Endothelial cell of umbilical vein (primary cell): ENCODE data around the gene JPH3. TPM values are rescaled to one million over a fixed set of nuclear protein-coding genes. Genes with fewer than 3 reads are reported as not detected.

ENCODE experiments used
- BruUV-seq: library from RNA; stranded (reverse); fragments of 400-500 nt; replicated peaks from 2 replicates; lab custom pipeline; 2021; lab: Mats Ljungman, UMichigan
- CTCF ChIA-PET: fragments of 300-600, 350-600 bp; sonication (Branson Sonifier 250); formaldehyde crosslinking; loops from one replicate; lab custom pipeline; 2021; ENCODE audit warnings: antibody characterized with exemption, inconsistent platforms; lab: Charles Lee
- POLR2A ChIA-PET: fragments of 300-600, 350-600 bp; sonication (Branson Sonifier 250); formaldehyde crosslinking; loops from one replicate; lab custom pipeline; 2021; ENCODE audit warnings: antibody characterized with exemption, inconsistent platforms; lab: Charles Lee
- DNase-seq: peaks from one replicate; pipeline ENCODE4 v3.0.0-alpha.2; 2011; ENCODE audit warnings: low read depth, low spot score
- FAIRE-seq: peaks from 2 replicates; lab custom pipeline; 2011; peaks lifted over from hg19 to GRCh38; lab: Jason Lieb, UNC
- H2AFZ ChIP-seq: 2 replicates; pipeline ENCODE4 v1.6.0; 2012; ENCODE audit warnings: low read depth, low read length, control low read depth, inconsistent platforms
- H3K27ac ChIP-seq: 2 replicates; pipeline ENCODE4 v1.5.1; 2011; ENCODE audit warnings: low read depth, mild to moderate bottlenecking, control low read depth, low read length, moderate library complexity; ENCODE audit not compliant: insufficient read depth
- H3K27me3 ChIP-seq, 2 experiments: 2 replicates each; pipeline versions ENCODE4 v1.6.0 to v1.6.1; 2011; ENCODE audit warnings: low read length in 2 of 2, mixed read lengths in 1 of 2; ENCODE audit not compliant: control insufficient read depth in 2 of 2, insufficient read depth in 2 of 2
- H3K36me3 ChIP-seq, 2 experiments: 2 replicates in 1 of 2; 3 replicates in 1 of 2; pipeline ENCODE4 v1.5.1; 2011; ENCODE audit warnings: low read length in 2 of 2, mild to moderate bottlenecking in 1 of 2, moderate library complexity in 1 of 2; ENCODE audit not compliant: control insufficient read depth in 2 of 2, insufficient read depth in 2 of 2; ENCODE audit errors: extremely low read depth in 1 of 2
- H3K4me1 ChIP-seq: 3 replicates; pipeline ENCODE4 v1.5.1; 2011; ENCODE audit warnings: mild to moderate bottlenecking, low read length; ENCODE audit not compliant: control insufficient read depth, insufficient read depth; ENCODE audit errors: extremely low read depth
- H3K4me2 ChIP-seq: 2 replicates; pipeline ENCODE4 v1.6.1; 2011; ENCODE audit warnings: low read length, control low read depth, mixed read lengths; ENCODE audit not compliant: insufficient read depth
- H3K4me3 ChIP-seq, 3 experiments: fragments of 200-600 bp in 1 of 3; sonication (generic), shearing (Covaris generic) in 1 of 3; replicated peaks in 1 of 3; 2 replicates each; pipeline ENCODE4 v1.5.1; 2011 to 2016; ENCODE audit warnings: control low read depth in 3 of 3, low read length in 3 of 3, mild to moderate bottlenecking in 2 of 3, inconsistent platforms in 1 of 3, low read depth in 1 of 3, moderate library complexity in 1 of 3; ENCODE audit not compliant: insufficient read depth in 1 of 3
- H3K79me2 ChIP-seq: 2 replicates; pipeline ENCODE4 v1.6.0; 2012; ENCODE audit warnings: low read length, inconsistent platforms; ENCODE audit not compliant: control insufficient read depth, insufficient read depth
- H3K9ac ChIP-seq: replicated peaks from 2 replicates; pipeline ENCODE3; 2011; ENCODE audit warnings: low read length, control low read depth; ENCODE audit not compliant: insufficient read depth; ENCODE audit errors: extremely low read depth
- H3K9me1 ChIP-seq: replicated peaks from 3 replicates; pipeline ENCODE4 v1.6.0; 2011; ENCODE audit warnings: mild to moderate bottlenecking, low read length; ENCODE audit not compliant: control insufficient read depth, insufficient read depth; ENCODE audit errors: extremely low read depth
- H3K9me3 ChIP-seq: replicated peaks from 2 replicates; pipeline ENCODE4 v1.5.1; 2012; ENCODE audit warnings: low read length, inconsistent platforms; ENCODE audit not compliant: control insufficient read depth, insufficient read depth
- H4K20me1 ChIP-seq: replicated peaks from 2 replicates; pipeline ENCODE3; 2011; ENCODE audit warnings: mild to moderate bottlenecking, low read length; ENCODE audit not compliant: control insufficient read depth, insufficient read depth; ENCODE audit errors: extremely low read depth
- EZH2 ChIP-seq: IDR thresholded peaks from 2 replicates; pipeline ENCODE4 v1.6.1; 2012; ENCODE audit warnings: borderline replicate concordance, low read depth, mild to moderate bottlenecking, moderate library complexity, low read length, inconsistent platforms; ENCODE audit not compliant: severe bottlenecking
- FOS ChIP-seq: IDR thresholded peaks from 2 replicates; pipeline ENCODE4 v1.6.1; 2011; ENCODE audit warnings: mild to moderate bottlenecking, low read length, moderate library complexity, borderline replicate concordance; ENCODE audit not compliant: insufficient read depth
- GATA2 ChIP-seq: IDR thresholded peaks from 2 replicates; pipeline ENCODE4 v1.7.0; 2011; ENCODE audit warnings: low read depth, mild to moderate bottlenecking, moderate library complexity, mixed read lengths, low read length; ENCODE audit not compliant: insufficient read length, insufficient read depth
- JUN ChIP-seq: IDR thresholded peaks from 2 replicates; pipeline ENCODE4 v1.6.1; 2011; ENCODE audit warnings: borderline replicate concordance, low read depth; ENCODE audit not compliant: insufficient read length, insufficient read depth
- MYC ChIP-seq: IDR thresholded peaks from one replicate; pipeline ENCODE4 v1.6.1; 2011; ENCODE audit warnings: mild to moderate bottlenecking, low read depth, low read length
- POLR2A ChIP-seq: IDR thresholded peaks from 2 replicates; pipeline ENCODE4 v1.6.1; 2012; ENCODE audit warnings: low read depth, mild to moderate bottlenecking, control low read depth, low read length
- POLR2AphosphoS5 ChIP-seq: IDR thresholded peaks from 2 replicates; pipeline ENCODE4 v1.6.1; 2012; ENCODE audit warnings: low read depth, mild to moderate bottlenecking, control low read depth, low read length, moderate library complexity; ENCODE audit not compliant: insufficient read depth
- dilution Hi-C: fragments of 300-500 bp; cut with MboI; formaldehyde crosslinking; loops from one replicate; pipeline ENCODE4 v1.15.0; 2019; ENCODE audit warnings: low sequenced_read_pairs; ENCODE audit not compliant: extremely low pct_ligation_motif_present
- intact Hi-C: fragments of 100-400 bp; cut with micrococcal nuclease; formaldehyde crosslinking; loops from one replicate; pipeline ENCODE4 v1.10.0; 2022
- polyA plus RNA-seq, 4 experiments: library from polyadenylated mRNA; depleted of rRNA in 3 of 4; stranded (reverse) in 3 of 4; unstranded in 1 of 4; fragments of >200 nt; gene quantifications; 2 replicates each; pipeline versions ENCODE4 v1.2.1 to v1.2.3, GENCODE V29; 2011 to 2012; ENCODE audit warnings: missing spikeins in 1 of 4
- total RNA-seq: library from RNA; stranded (reverse); gene quantifications from 2 replicates; pipeline ENCODE4 v1.2.3, GENCODE V29; 2021
- TF ChIP-seq, protein P1 (sequence below), 2 donors: IDR thresholded peaks; 1 replicate in 1 of 2; 2 replicates in 1 of 2; pipeline ENCODE4 v1.5.1; 2011; ENCODE audit warnings: low read length in 2 of 2, mild to moderate bottlenecking in 2 of 2, moderate library complexity in 2 of 2, control low read depth in 1 of 2, inconsistent platforms in 1 of 2, low read depth in 1 of 2; ENCODE audit not compliant: insufficient read depth in 1 of 2; ENCODE audit errors: extremely low read depth in 1 of 2
- TF ChIP-seq, protein P2 (sequence below): IDR thresholded peaks from 2 replicates; pipeline ENCODE4 v1.6.1; 2011; ENCODE audit not compliant: insufficient read depth, insufficient read length

The JPH3 gene
- total and polyA plus RNA-seq, 2 donors (not counting 3 experiments of a cell fraction or from before 2014, with no cell fraction given): 0.22 to 0.30 TPM

GRCh38 chr16:87721622-87722585, 119.6 kb downstream of the JPH3 start:
- Histone ChIP-seq H3K4me1 (peaks cover 6% of the 10 kb centered on the region), H3K27ac (no peak overlapping the region), H4K20me1 (no peaks in the 10 kb centered on the region), H3K4me3 (no peak overlapping the region), H3K9me1 (no peaks in the 10 kb centered on the region), H3K9me3 (no peaks in the 10 kb centered on the region), H3K4me2 (no peak overlapping the region), H3K9ac (no peak overlapping the region), H3K79me2 (no peaks in the 10 kb centered on the region), H3K36me3 (peaks cover 6% of the 10 kb centered on the region in 2 experiments), H3K27me3 (no peaks in the 10 kb centered on the region), H2AFZ (no peak overlapping the region)
- intact Hi-C loops: no loop called here
- DNase-seq: no peak
- FAIRE-seq: no peak
- dilution Hi-C loops: no loop called here
- POLR2A ChIA-PET: no interaction called here
- CTCF ChIA-PET: interaction anchor here (1.4 to 1.8 kb wide), 2 partner anchors 17 to 133 kb away, joined by 3 to 4 read pairs; no protein-coding TSS in a partner anchor
- no peak for TF ChIP-seq EZH2
- TF ChIP-seq POLR2A: no peak
- TF ChIP-seq, protein P1, sequence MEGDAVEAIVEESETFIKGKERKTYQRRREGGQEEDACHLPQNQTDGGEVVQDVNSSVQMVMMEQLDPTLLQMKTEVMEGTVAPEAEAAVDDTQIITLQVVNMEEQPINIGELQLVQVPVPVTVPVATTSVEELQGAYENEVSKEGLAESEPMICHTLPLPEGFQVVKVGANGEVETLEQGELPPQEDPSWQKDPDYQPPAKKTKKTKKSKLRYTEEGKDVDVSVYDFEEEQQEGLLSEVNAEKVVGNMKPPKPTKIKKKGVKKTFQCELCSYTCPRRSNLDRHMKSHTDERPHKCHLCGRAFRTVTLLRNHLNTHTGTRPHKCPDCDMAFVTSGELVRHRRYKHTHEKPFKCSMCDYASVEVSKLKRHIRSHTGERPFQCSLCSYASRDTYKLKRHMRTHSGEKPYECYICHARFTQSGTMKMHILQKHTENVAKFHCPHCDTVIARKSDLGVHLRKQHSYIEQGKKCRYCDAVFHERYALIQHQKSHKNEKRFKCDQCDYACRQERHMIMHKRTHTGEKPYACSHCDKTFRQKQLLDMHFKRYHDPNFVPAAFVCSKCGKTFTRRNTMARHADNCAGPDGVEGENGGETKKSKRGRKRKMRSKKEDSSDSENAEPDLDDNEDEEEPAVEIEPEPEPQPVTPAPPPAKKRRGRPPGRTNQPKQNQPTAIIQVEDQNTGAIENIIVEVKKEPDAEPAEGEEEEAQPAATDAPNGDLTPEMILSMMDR (IDR thresholded peaks at IDR 0.05; ENCODE audit: extremely low read depth in 1 of 2, insufficient read depth in 1 of 2, low read depth in 1 of 2, low read length in 2 of 2): no peak
- no peak for TF ChIP-seq JUN
- no peak for TF ChIP-seq FOS
- no peak for TF ChIP-seq GATA2
- TF ChIP-seq MYC: no peak
- TF ChIP-seq POLR2AphosphoS5: no peak
- TF ChIP-seq, protein P2, sequence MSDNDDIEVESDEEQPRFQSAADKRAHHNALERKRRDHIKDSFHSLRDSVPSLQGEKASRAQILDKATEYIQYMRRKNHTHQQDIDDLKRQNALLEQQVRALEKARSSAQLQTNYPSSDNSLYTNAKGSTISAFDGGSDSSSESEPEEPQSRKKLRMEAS: no peak
- no TSS peak for BruUV-seq
